GM19397 (cell line): ENCODE measurements around the gene FPR2.
"Not testable (repeated sequence)": the region's sequence is repeated elsewhere in the genome, so short reads cannot be mapped to it uniquely, and the experiment has no call there.

Experiments
- ATAC-seq: cut with Tn5 transposase; IDR thresholded peaks from one replicate; pipeline ENCODE4 v1.9.1; 2021; ENCODE audit warnings: mild to moderate bottlenecking, moderate library complexity; ENCODE audit not compliant: unreplicated experiment

FPR2 gene

GRCh38 chr19:51803967-51804366, 43.0 kb downstream of the FPR2 start:
- no peak for ATAC-seq

- ATAC-seq = not testable (repeated sequence)
Observed at GRCh38 chr19:51804789-51805188, 43.8 kb downstream of the FPR2 start.

- ATAC-seq = not testable (repeated sequence)
Observed at GRCh38 chr19:51805396-51805795, 44.4 kb downstream of the FPR2 start.

GRCh38 chr19:51806571-51806970, 45.6 kb downstream of the FPR2 start:
- not testable (repeated sequence) for ATAC-seq

GRCh38 chr19:51807111-51807701, 46.2 kb downstream of the FPR2 start:
- ATAC-seq = no peak

- ATAC-seq = no peak
Observed at GRCh38 chr19:51807925-51808324, 46.9 kb downstream of the FPR2 start.

- ATAC-seq = no peak
Observed at GRCh38 chr19:51808333-51808986, 47.5 kb downstream of the FPR2 start.

GRCh38 chr19:51809787-51810186, 48.8 kb downstream of the FPR2 start:
- ATAC-seq = no peak

- ATAC-seq = no peak
Observed at GRCh38 chr19:51810223-51810622, 49.2 kb downstream of the FPR2 start.

GRCh38 chr19:51811344-51811743, 50.4 kb downstream of the FPR2 start:
- ATAC-seq = no peak

- ATAC-seq = no peak
Observed at GRCh38 chr19:51815043-51815442, 54.1 kb downstream of the FPR2 start.

GRCh38 chr19:51816711-51817110, 55.7 kb downstream of the FPR2 start:
- no peak for ATAC-seq

GRCh38 chr19:51820011-51820410, 59.0 kb downstream of the FPR2 start:
- no peak for ATAC-seq
